WTC11 (cell line): ENCODE data around the gene GOLPH3L. TPM values are rescaled to one million over a fixed set of nuclear protein-coding genes. Genes with fewer than 3 reads are reported as not detected.

Experiments
- ATAC-seq: fragments of 200-7000 bp; cut with Tn5 transposase; 2 replicates; pipeline ENCODE4 v1.10.0; 2021; ENCODE audit warnings: mild to moderate bottlenecking, moderate library complexity
- CTCF ChIA-PET: fragments of 300-600 bp; sonication (Branson Sonifier 250); formaldehyde crosslinking; loops from one replicate; lab custom pipeline; 2021; ENCODE audit warnings: antibody characterized with exemption; lab: Charles Lee
- POLR2A ChIA-PET: fragments of 350-600 bp; sonication (Branson Sonifier 250); formaldehyde crosslinking; loops from one replicate; lab custom pipeline; 2021; ENCODE audit warnings: antibody characterized with exemption; lab: Charles Lee
- DNase-seq: peaks from one replicate; pipeline ENCODE4 v3.0.0; 2021; ENCODE audit warnings: low spot score
- H3K27ac Mint-ChIP-seq: 2 replicates; pipeline ENCODE4 v1.8.0; 2021; ENCODE audit warnings: mixed read lengths
- H3K27me3 Mint-ChIP-seq: 2 replicates; pipeline ENCODE4 v1.8.0; 2021; ENCODE audit warnings: low read depth, mild to moderate bottlenecking, moderate library complexity, mixed read lengths
- H3K36me3 Mint-ChIP-seq: 2 replicates; pipeline ENCODE4 v1.8.0; 2021; ENCODE audit warnings: mixed read lengths
- H3K4me1 Mint-ChIP-seq: 2 replicates; pipeline ENCODE4 v1.8.0; 2022; ENCODE audit warnings: mixed read lengths
- H3K4me3 Mint-ChIP-seq: 2 replicates; pipeline ENCODE4 v1.8.0; 2021; ENCODE audit warnings: mild to moderate bottlenecking, moderate library complexity, mixed read lengths
- H3K9me3 Mint-ChIP-seq: 2 replicates; pipeline ENCODE4 v1.8.0; 2021; ENCODE audit warnings: mixed read lengths
- AFF4 ChIP-seq: sonication (generic); formaldehyde crosslinking; IDR thresholded peaks from 2 replicates; pipeline ENCODE4 v1.8.1; 2023; ENCODE audit warnings: mild to moderate bottlenecking, missing genetic modification reagents, borderline replicate concordance
- AR ChIP-seq: fragments of 250-450 bp; sonication (Bioruptor Pico); IDR thresholded peaks from 2 replicates; pipeline ENCODE4 v1.9.0; 2021; ENCODE audit warnings: mild to moderate bottlenecking
- CTCF ChIP-seq: fragments of 200-600 bp; IDR thresholded peaks from 2 replicates; pipeline ENCODE4 v1.8.0; 2022; ENCODE audit warnings: antibody characterized with exemption
- ERG ChIP-seq: fragments of 250-450 bp; sonication (Bioruptor Pico); IDR thresholded peaks from 2 replicates; pipeline ENCODE4 v1.8.0; 2021; ENCODE audit warnings: mild to moderate bottlenecking
- ESRRA ChIP-seq: sonication (generic); formaldehyde crosslinking; IDR thresholded peaks from 2 replicates; pipeline ENCODE4 v1.8.1; 2022; ENCODE audit warnings: mild to moderate bottlenecking, missing genetic modification reagents, borderline replicate concordance
- FOXK1 ChIP-seq: sonication (generic); formaldehyde crosslinking; IDR thresholded peaks from 2 replicates; pipeline ENCODE4 v1.8.0; 2022; ENCODE audit warnings: mild to moderate bottlenecking, moderate library complexity, missing genetic modification reagents
- JUN ChIP-seq: sonication (generic); formaldehyde crosslinking; IDR thresholded peaks from 2 replicates; pipeline ENCODE4 v1.8.0; 2023; ENCODE audit warnings: mild to moderate bottlenecking, missing genetic modification reagents
- NR1H2 ChIP-seq: sonication (generic); formaldehyde crosslinking; IDR thresholded peaks from 2 replicates; pipeline ENCODE4 v1.9.0; 2021; ENCODE audit warnings: mild to moderate bottlenecking, moderate library complexity, missing genetic modification reagents
- PRRX2 ChIP-seq: fragments of 250-450 bp; sonication (Bioruptor Pico); IDR thresholded peaks from 2 replicates; pipeline ENCODE4 v1.8.0; 2021; ENCODE audit warnings: mild to moderate bottlenecking
- ZNF263 ChIP-seq: sonication (generic); formaldehyde crosslinking; IDR thresholded peaks from 2 replicates; pipeline ENCODE4 v1.8.1; 2022; ENCODE audit warnings: low read depth, mild to moderate bottlenecking, moderate library complexity, missing genetic modification reagents
- total RNA-seq: library from RNA; stranded (reverse); gene quantifications from 3 replicates; pipeline ENCODE4 v1.2.3, GENCODE V29; 2021

GOLPH3L gene
- total RNA-seq, 1 experiment from 2014 or later: 39.5 TPM

- TF ChIP-seq AR (CRISPR knock-in tag): no peak
- no peak for TF ChIP-seq FOXK1 (CRISPR knock-in tag)
- TF ChIP-seq PRRX2 (CRISPR knock-in tag): no peak
- TF ChIP-seq NR1H2 (CRISPR knock-in tag): no peak
- TF ChIP-seq ZNF263: no peak
- no peak for TF ChIP-seq CTCF
- TF ChIP-seq, all 79 proteins: peak for 0
Observed at GRCh38 chr1:150620919-150621318, 76.0 kb downstream of the GOLPH3L start (continued).

GRCh38 chr1:150619576-150620509 is 77.1 kb downstream of the GOLPH3L start:
- H3K4me1 Mint-ChIP-seq: peaks cover 34% of the 10 kb centered on the region
- TF ChIP-seq ESRRA (CRISPR knock-in tag) (no peak), JUN (CRISPR knock-in tag) (no peak), ERG (CRISPR knock-in tag) (no peak), AFF4 (no peak)
- H3K4me3 Mint-ChIP-seq: no peak overlapping the region
- no peaks in the 10 kb centered on the region for H3K9me3 Mint-ChIP-seq
- no peak for DNase-seq
- ChIA-PET CTCF (interaction anchor here (6.5 kb wide), 1 partner anchor 58 kb away, joined by 53 read pairs; no protein-coding TSS in a partner anchor), POLR2A (interaction anchor here (1.6 kb wide), 1 partner anchor 41 kb away, joined by 4 read pairs; no protein-coding TSS in a partner anchor)
- peaks cover 82% of the 10 kb centered on the region for H3K36me3 Mint-ChIP-seq
- H3K27me3 Mint-ChIP-seq: no peaks in the 10 kb centered on the region
- ATAC-seq: no peak
- H3K27ac Mint-ChIP-seq: peak overlapping the region; percentile 94
